Measurements from ENCODE around the gene NECAP2.
"Not testable (repeated sequence)": the region's sequence is repeated elsewhere in the genome, so short reads cannot be mapped to it uniquely, and the experiment has no call there.

The NECAP2 gene

GRCh38 chr1:16500466-16500865 is 59.9 kb downstream of the NECAP2 start:
- not testable (repeated sequence) for DNase-seq

- DNase-seq, result not testable (repeated sequence)
Observed at GRCh38 chr1:16500975-16501374, 60.5 kb downstream of the NECAP2 start.

GRCh38 chr1:16501446-16501845 is 60.9 kb downstream of the NECAP2 start:
- DNase-seq, result not testable (repeated sequence)

- no peak for DNase-seq
Observed at GRCh38 chr1:16503494-16503893, 63.0 kb downstream of the NECAP2 start.

GRCh38 chr1:16505870-16506269 is 65.3 kb downstream of the NECAP2 start:
- not testable (repeated sequence) for DNase-seq

- not testable (repeated sequence) for DNase-seq
Observed at GRCh38 chr1:16506364-16507136, 66.0 kb downstream of the NECAP2 start.

GRCh38 chr1:16508861-16509445 is 68.4 kb downstream of the NECAP2 start:
- DNase-seq, result not testable (repeated sequence)
